Measurements from ENCODE around the gene DPH6. TPM values are rescaled to one million over a fixed set of nuclear protein-coding genes. Genes with fewer than 3 reads are reported as not detected.

DPH6 gene
- total and polyA plus RNA-seq, 2 donors = 8.9 to 15.3 TPM

DNA sequence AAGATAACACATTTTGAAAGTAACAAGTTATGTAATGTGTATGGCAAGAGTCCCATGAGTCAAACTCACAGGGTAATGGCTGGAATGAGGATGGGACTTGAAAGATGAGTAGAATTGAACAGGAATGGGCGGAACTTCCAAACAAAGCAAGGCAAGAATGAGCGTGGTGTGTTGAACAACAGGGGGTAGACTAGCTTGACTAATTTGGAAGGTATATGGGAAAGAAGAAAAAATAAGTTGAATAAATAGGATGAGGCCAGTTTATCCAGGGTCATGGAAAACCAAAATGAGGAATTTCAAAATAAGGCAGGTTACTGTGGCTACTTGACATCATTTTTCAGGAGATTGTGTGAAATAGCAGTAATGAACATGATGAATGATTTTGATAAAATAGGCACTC lies 2.5 kb upstream of the DPH6 start:
- DNase-seq (ENCODE audit: low read depth in 6 of 9, low spot score in 9 of 9) = no peak
- 98% methylated on average over 2 of the region's 2 CpGs for WGBS
- H3K9me3 ChIP-seq (ENCODE audit: control insufficient read depth in 2 of 2, insufficient read depth in 1 of 2, low read length in 1 of 2) = no peaks in the 10 kb centered on the region

DNA sequence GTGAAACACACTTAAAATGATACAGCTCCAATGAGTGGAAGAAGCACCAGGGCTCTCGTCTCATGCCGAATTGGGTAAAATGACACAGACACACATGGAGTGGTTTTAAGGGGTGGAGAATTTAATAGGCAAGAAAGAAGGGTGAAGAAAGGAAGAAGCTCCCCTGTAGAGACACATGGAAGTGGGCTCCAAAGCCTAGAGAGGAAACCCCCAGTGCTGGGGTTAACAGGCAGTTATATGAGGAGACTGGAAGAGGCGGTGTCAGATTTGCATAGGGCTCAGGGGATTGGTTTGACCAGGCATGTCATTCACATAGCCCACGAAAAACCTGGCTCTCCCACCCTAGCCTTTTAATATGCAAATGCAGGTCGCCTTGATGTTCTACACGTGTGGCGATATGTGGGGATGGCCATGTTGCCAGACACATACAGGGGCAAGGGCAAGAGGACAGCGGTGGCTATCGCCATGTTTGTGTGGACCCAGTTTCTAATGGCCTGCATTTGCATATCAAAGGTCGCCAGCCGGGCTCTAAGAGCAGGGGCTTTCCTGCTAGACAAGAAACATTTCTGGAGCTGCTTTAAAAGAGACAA lies 1.9 kb upstream of the DPH6 start:
- DNase-seq (ENCODE audit: low read depth in 6 of 9, low spot score in 9 of 9) = no peak
- peaks cover 0 to 7% of the 10 kb centered on the region in 2 donors for H3K4me1 ChIP-seq (ENCODE audit: control insufficient read depth in 2 of 2, insufficient read depth in 2 of 2, low read length in 2 of 2)
- WGBS = 98% methylated on average over 11 of the region's 11 CpGs
- no peaks in the 10 kb centered on the region for H3K9me3 ChIP-seq (ENCODE audit: control insufficient read depth in 2 of 2, insufficient read depth in 1 of 2, low read length in 1 of 2)
- H3K4me3 ChIP-seq (ENCODE audit: low read length in 2 of 2) = no peak overlapping the region
- no peaks in the 10 kb centered on the region for H3K27me3 ChIP-seq (ENCODE audit: control insufficient read depth in 2 of 2, insufficient read depth in 1 of 2, low read length in 1 of 2)
- H3K27ac ChIP-seq (ENCODE audit: low read depth in 1 of 2, low read length in 1 of 2) = no peak overlapping the region
- no peaks in the 10 kb centered on the region for H3K36me3 ChIP-seq (ENCODE audit: control insufficient read depth in 2 of 2, insufficient read depth in 2 of 2, low read length in 1 of 2)

More for the DNA sequence above, 2.5 kb upstream of the DPH6 start:
- peaks cover 0 to 7% of the 10 kb centered on the region in 2 donors for H3K4me1 ChIP-seq (ENCODE audit: control insufficient read depth in 2 of 2, insufficient read depth in 2 of 2, low read length in 2 of 2)
- no peak overlapping the region for H3K4me3 ChIP-seq (ENCODE audit: low read length in 2 of 2)
- H3K36me3 ChIP-seq (ENCODE audit: control insufficient read depth in 2 of 2, insufficient read depth in 2 of 2, low read length in 1 of 2) = no peaks in the 10 kb centered on the region
- H3K27me3 ChIP-seq (ENCODE audit: control insufficient read depth in 2 of 2, insufficient read depth in 1 of 2, low read length in 1 of 2) = no peaks in the 10 kb centered on the region
- H3K27ac ChIP-seq (ENCODE audit: low read depth in 1 of 2, low read length in 1 of 2) = no peak overlapping the region

DNA sequence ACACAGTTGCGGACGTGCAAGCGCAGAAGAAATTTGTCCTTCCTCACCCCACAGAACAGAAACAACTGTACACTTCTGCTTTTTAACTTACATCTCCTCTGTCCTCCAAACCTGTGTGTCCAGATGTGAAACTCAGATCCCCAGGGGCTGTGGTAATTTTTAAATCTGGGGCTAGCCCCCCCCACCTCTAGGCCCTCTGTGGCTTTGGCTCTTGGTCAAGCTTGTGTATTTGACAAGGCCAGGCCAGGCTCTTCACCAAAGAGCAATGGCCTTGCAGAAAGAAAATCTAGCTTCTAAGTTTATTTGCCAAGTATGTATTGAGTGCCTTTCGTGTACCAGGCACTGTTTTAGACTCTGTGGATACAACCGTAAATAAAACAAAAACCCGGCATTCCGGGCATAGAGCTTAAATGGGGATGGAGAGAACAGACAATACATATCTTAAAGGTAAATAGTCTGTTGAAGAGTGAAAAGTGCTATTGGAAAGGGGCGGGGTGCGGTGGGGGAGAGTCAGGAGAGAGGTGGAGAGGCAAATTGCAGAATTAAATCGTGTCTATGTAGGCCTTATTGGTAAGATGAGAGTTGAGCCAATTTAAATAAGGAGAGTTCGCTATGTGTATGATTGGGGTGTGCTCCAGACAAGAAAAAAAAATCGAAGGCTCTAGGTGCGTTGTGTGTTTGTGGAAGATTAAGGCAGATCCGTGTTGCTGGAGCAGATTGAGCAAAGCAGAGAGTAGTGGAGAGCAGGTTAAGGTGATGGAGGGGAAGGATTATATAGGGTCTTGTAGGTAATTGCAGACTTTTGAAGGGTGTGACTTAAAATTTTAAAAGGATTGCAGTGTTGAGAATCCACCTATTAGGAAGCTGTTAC lies 781 bp upstream of the DPH6 start:
- peak overlapping the region; percentile 65 to 66 for H3K4me3 ChIP-seq (ENCODE audit: low read length in 2 of 2)
- H3K27ac ChIP-seq (ENCODE audit: low read depth in 1 of 2, low read length in 1 of 2) = peak overlapping the region; percentile 92
- H3K9me3 ChIP-seq (ENCODE audit: control insufficient read depth in 2 of 2, insufficient read depth in 1 of 2, low read length in 1 of 2) = no peaks in the 10 kb centered on the region
- H3K4me1 ChIP-seq (ENCODE audit: control insufficient read depth in 2 of 2, insufficient read depth in 2 of 2, low read length in 2 of 2) = peaks cover 0 to 7% of the 10 kb centered on the region in 2 donors
- H3K36me3 ChIP-seq (ENCODE audit: control insufficient read depth in 2 of 2, insufficient read depth in 2 of 2, low read length in 1 of 2) = no peaks in the 10 kb centered on the region
- no peak for DNase-seq (ENCODE audit: low read depth in 6 of 9, low spot score in 9 of 9)
- no peaks in the 10 kb centered on the region for H3K27me3 ChIP-seq (ENCODE audit: control insufficient read depth in 2 of 2, insufficient read depth in 1 of 2, low read length in 1 of 2)
- 73% methylated on average over 14 of the region's 14 CpGs for WGBS

DNA sequence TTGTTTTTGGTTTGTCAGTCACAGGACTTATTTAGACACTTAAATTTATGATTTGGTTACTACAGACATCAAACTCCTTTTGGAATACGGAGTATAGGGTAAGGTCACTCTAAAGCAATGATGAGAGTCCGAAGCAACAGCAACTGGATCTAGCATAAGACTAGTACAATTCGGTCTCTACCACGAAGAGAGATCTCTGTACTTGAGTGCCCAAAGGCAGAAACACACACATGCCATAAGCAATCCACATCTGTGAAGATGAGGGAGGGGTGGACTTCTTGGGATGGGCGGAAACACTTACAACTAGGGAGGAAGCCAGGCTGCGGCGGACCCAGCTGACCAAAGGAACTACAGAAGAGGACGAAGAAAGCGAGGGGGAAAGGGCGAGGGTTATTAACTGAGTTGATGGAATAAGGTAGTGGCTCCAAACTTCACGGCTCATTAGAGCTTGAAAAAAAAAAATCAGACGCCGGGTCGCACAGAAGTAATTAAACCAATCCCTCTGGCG lies 595 bp downstream of the DPH6 start:
- Histone ChIP-seq H3K9me3 (ENCODE audit: control insufficient read depth in 2 of 2, insufficient read depth in 1 of 2, low read length in 1 of 2) (no peaks in the 10 kb centered on the region), H3K4me3 (ENCODE audit: low read length in 2 of 2) (peak overlapping the region; percentile 65 to 66), H3K27ac (ENCODE audit: low read depth in 1 of 2, low read length in 1 of 2) (peak overlapping the region; percentile 92), H3K36me3 (ENCODE audit: control insufficient read depth in 2 of 2, insufficient read depth in 2 of 2, low read length in 1 of 2) (no peaks in the 10 kb centered on the region), H3K4me1 (ENCODE audit: control insufficient read depth in 2 of 2, insufficient read depth in 2 of 2, low read length in 2 of 2) (peaks cover 0 to 7% of the 10 kb centered on the region in 2 donors), H3K27me3 (ENCODE audit: control insufficient read depth in 2 of 2, insufficient read depth in 1 of 2, low read length in 1 of 2) (no peaks in the 10 kb centered on the region)
- WGBS = 4% methylated on average over 15 of the region's 15 CpGs
- peak in 2 of 9 donors; percentile 12 to 13 for DNase-seq (ENCODE audit: low read depth in 6 of 9, low spot score in 9 of 9)

DNA sequence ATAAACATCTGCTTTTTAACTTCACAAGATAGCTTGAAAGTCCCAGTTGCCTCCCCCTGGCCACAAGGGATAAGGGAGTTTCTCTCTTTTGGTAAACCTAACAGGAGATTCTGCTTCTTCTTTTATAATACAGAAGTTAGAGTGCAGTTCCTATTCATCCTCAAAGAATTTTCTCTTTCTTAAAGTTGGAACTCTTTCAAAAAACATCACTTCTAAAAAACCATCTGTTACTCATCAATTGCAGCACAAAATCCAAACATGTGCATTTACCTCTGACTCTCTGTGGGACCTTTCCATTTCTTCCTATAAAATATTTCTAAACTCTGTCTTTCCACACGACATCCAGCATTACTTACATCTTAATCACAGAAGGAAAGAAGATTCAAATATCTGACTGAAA lies 5.1 kb downstream of the DPH6 start:
- Histone ChIP-seq H3K9me3 (ENCODE audit: control insufficient read depth in 2 of 2, insufficient read depth in 1 of 2, low read length in 1 of 2) (no peaks in the 10 kb centered on the region), H3K27ac (ENCODE audit: low read depth in 1 of 2, low read length in 1 of 2) (no peak overlapping the region), H3K36me3 (ENCODE audit: control insufficient read depth in 2 of 2, insufficient read depth in 2 of 2, low read length in 1 of 2) (no peaks in the 10 kb centered on the region), H3K4me3 (ENCODE audit: low read length in 2 of 2) (no peak overlapping the region), H3K4me1 (ENCODE audit: control insufficient read depth in 2 of 2, insufficient read depth in 2 of 2, low read length in 2 of 2) (peaks cover 0 to 3% of the 10 kb centered on the region in 2 donors), H3K27me3 (ENCODE audit: control insufficient read depth in 2 of 2, insufficient read depth in 1 of 2, low read length in 1 of 2) (no peaks in the 10 kb centered on the region)
- 97% methylated on average over 1 of the region's 1 CpG for WGBS
- no peak for DNase-seq (ENCODE audit: low read depth in 6 of 9, low spot score in 9 of 9)

DNA sequence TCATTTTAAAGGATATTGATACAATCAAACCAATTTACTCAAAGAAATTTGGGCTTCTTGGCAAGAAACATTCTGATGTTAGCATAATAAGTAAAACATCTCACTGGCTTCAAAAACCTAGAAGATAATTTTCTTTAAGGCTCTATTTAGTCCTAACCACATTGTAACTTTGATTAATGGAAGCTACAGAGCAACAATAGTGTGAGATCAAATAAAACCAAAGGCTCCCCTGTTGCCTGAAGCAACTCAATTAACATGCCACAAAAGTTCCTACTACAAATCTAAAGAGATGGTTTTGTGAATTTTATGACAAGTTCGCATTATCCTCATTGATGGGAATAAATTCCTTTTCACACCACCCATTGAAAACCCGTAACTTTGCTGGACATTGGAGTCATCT lies 5.9 kb downstream of the DPH6 start:
- H3K27ac ChIP-seq (ENCODE audit: low read depth in 1 of 2, low read length in 1 of 2) = no peak overlapping the region
- H3K4me1 ChIP-seq (ENCODE audit: control insufficient read depth in 2 of 2, insufficient read depth in 2 of 2, low read length in 2 of 2) = no peaks in the 10 kb centered on the region
- 99% methylated on average over 2 of the region's 2 CpGs for WGBS
- no peaks in the 10 kb centered on the region for H3K9me3 ChIP-seq (ENCODE audit: control insufficient read depth in 2 of 2, insufficient read depth in 1 of 2, low read length in 1 of 2)
- H3K4me3 ChIP-seq (ENCODE audit: low read length in 2 of 2) = no peak overlapping the region
- H3K36me3 ChIP-seq (ENCODE audit: control insufficient read depth in 2 of 2, insufficient read depth in 2 of 2, low read length in 1 of 2) = no peaks in the 10 kb centered on the region
- DNase-seq (ENCODE audit: low read depth in 6 of 9, low spot score in 9 of 9) = no peak
- H3K27me3 ChIP-seq (ENCODE audit: control insufficient read depth in 2 of 2, insufficient read depth in 1 of 2, low read length in 1 of 2) = no peaks in the 10 kb centered on the region

DNA sequence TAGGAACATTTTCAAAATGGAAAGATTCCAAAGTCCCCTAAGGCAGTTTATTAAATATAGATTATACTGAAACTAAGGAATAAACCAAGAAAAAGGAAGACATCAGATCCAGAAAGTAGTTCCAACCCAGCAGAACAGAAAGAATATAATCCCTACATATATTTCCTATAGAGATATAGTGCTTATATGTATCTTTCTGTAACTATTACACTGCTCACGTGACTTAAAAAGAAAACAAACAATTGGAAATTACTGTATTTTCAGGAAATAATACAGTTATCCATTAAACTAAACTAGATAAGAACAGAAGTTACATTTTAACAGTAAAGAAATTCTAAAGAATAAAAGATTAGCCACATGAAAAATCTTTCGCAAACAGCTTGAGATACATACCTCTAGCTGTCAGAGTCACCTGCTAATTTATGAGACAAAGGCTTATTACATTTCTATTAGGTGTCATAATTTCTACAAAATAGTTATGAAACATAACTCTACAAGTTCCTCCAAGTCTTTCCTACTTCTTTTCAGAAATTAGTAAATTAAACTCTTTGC lies 10.5 kb downstream of the DPH6 start:
- no peaks in the 10 kb centered on the region for H3K4me1 ChIP-seq (ENCODE audit: control insufficient read depth in 2 of 2, insufficient read depth in 2 of 2, low read length in 2 of 2)
- no peak overlapping the region for H3K4me3 ChIP-seq (ENCODE audit: low read length in 2 of 2)
- 49% methylated on average over 2 of the region's 2 CpGs for WGBS
- H3K27ac ChIP-seq (ENCODE audit: low read depth in 1 of 2, low read length in 1 of 2) = no peak overlapping the region
- no peaks in the 10 kb centered on the region for H3K9me3 ChIP-seq (ENCODE audit: control insufficient read depth in 2 of 2, insufficient read depth in 1 of 2, low read length in 1 of 2)
- no peak for DNase-seq (ENCODE audit: low read depth in 6 of 9, low spot score in 9 of 9)
- H3K27me3 ChIP-seq (ENCODE audit: control insufficient read depth in 2 of 2, insufficient read depth in 1 of 2, low read length in 1 of 2) = no peaks in the 10 kb centered on the region
- no peaks in the 10 kb centered on the region for H3K36me3 ChIP-seq (ENCODE audit: control insufficient read depth in 2 of 2, insufficient read depth in 2 of 2, low read length in 1 of 2)

DNA sequence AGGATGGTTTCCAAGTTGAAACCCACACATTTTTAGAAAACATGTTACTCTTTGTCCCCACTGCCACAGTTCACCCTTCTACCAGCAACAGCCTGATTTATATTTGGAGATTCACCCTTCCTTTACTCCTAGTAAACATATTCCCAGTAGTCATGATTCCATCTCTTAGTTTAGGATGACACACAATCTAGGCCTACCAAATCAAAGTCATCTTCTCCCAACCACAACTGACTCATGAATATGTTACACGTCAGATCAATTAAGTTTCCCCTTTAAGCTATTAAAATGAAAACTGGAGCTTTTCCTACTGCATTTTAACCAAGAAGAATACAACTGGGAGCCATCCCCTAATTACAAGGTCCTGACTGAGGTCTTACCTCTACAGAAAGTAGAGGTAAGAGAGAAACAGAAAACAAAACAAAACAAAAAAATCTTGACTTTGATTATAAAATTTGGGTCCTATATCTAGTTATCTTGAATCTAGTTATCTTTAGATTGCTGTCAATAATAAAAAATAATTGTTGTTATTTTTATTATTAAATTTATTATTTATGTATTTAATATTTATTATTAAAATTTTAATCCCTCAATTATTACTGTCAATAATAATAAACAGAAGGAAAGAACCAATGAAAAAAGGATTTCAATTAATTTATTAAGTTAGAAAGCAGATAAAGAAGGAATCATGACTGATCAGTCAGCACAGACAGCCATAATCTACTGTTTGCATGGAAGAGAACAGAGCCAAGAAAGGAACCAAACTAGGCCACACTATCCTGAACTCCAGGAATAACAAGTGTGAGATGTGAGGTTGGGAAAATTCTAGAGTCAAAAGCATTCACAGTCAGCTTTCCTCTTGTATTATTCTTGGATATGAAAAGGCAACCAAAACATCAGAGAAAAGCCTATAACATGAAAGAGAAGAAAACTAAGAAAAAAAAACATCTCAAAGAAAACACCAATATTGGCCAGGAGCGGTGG lies 12.5 kb downstream of the DPH6 start:
- no peak overlapping the region for H3K4me3 ChIP-seq (ENCODE audit: low read length in 2 of 2)
- no peak for DNase-seq (ENCODE audit: low read depth in 6 of 9, low spot score in 9 of 9)
- WGBS = 95% methylated on average over 2 of the region's 2 CpGs
- no peak overlapping the region for H3K27ac ChIP-seq (ENCODE audit: low read depth in 1 of 2, low read length in 1 of 2)
- H3K27me3 ChIP-seq (ENCODE audit: control insufficient read depth in 2 of 2, insufficient read depth in 1 of 2, low read length in 1 of 2) = no peaks in the 10 kb centered on the region
- H3K4me1 ChIP-seq (ENCODE audit: control insufficient read depth in 2 of 2, insufficient read depth in 2 of 2, low read length in 2 of 2) = no peaks in the 10 kb centered on the region
- no peaks in the 10 kb centered on the region for H3K36me3 ChIP-seq (ENCODE audit: control insufficient read depth in 2 of 2, insufficient read depth in 2 of 2, low read length in 1 of 2)
- H3K9me3 ChIP-seq (ENCODE audit: control insufficient read depth in 2 of 2, insufficient read depth in 1 of 2, low read length in 1 of 2) = no peaks in the 10 kb centered on the region
